NCI-H82 (cell line): ENCODE data around the gene UNC5A.

Experiments
- DNase-seq: peaks from one replicate; lab custom pipeline; 2025; lab: John Stamatoyannopoulos, UW

UNC5A gene

GRCh38 chr5:176800024-176800423 is 10.3 kb upstream of the UNC5A start:
- DNase-seq = no peak

- DNase-seq = no peak
Measured at GRCh38 chr5:176802116-176802784, 8.1 kb upstream of the UNC5A start.

- peak; percentile 95 for DNase-seq
Measured at GRCh38 chr5:176803068-176803942, 7.1 kb upstream of the UNC5A start.

- DNase-seq = no peak
Measured at GRCh38 chr5:176803943-176804498, 6.3 kb upstream of the UNC5A start.

GRCh38 chr5:176806137-176806536 is 4.2 kb upstream of the UNC5A start:
- no peak for DNase-seq

GRCh38 chr5:176809544-176810080 is 747 bp upstream of the UNC5A start:
- DNase-seq = peak; percentile 86

- DNase-seq = peak; percentile 36
Measured at GRCh38 chr5:176810687-176811501, 535 bp downstream of the UNC5A start.

GRCh38 chr5:176812269-176813259 is 2.2 kb downstream of the UNC5A start:
- peak; percentile 52 for DNase-seq

- DNase-seq = no peak
Measured at GRCh38 chr5:176813587-176814312, 3.4 kb downstream of the UNC5A start.

GRCh38 chr5:176814313-176814685 is 3.9 kb downstream of the UNC5A start:
- DNase-seq = no peak

- no peak for DNase-seq
Measured at GRCh38 chr5:176814836-176815438, 4.6 kb downstream of the UNC5A start.

GRCh38 chr5:176816043-176816745 is 5.8 kb downstream of the UNC5A start:
- no peak for DNase-seq

- DNase-seq = peak; percentile 61
Measured at GRCh38 chr5:176816791-176817347, 6.5 kb downstream of the UNC5A start.

- peak; percentile 86 for DNase-seq
Measured at GRCh38 chr5:176817369-176817840, 7.0 kb downstream of the UNC5A start.

GRCh38 chr5:176817841-176818377 is 7.5 kb downstream of the UNC5A start:
- peak; percentile 79 for DNase-seq

- no peak for DNase-seq
Measured at GRCh38 chr5:176818391-176819098, 8.2 kb downstream of the UNC5A start.

- peak; percentile 51 for DNase-seq
Measured at GRCh38 chr5:176819476-176819875, 9.1 kb downstream of the UNC5A start.
